Muscle layer of duodenum (tissue), 2 donors: Measurements from ENCODE around the gene FREM2.

ENCODE experiments used
- H3K27ac ChIP-seq: one replicate; pipeline ENCODE4 v1.7.0; 2013; ENCODE audit warnings: mild to moderate bottlenecking, low read length
- H3K27me3 ChIP-seq: one replicate; pipeline ENCODE4 v1.7.0; 2013; ENCODE audit warnings: low read depth, mild to moderate bottlenecking, control low read depth, low read length
- H3K36me3 ChIP-seq, 2 donors: one replicate each; pipeline ENCODE4 v1.7.0; 2013; ENCODE audit warnings: low read length in 2 of 2, control low read depth in 1 of 2, mild to moderate bottlenecking in 1 of 2; ENCODE audit not compliant: insufficient read depth in 2 of 2, control insufficient read depth in 1 of 2
- H3K4me1 ChIP-seq, 2 donors: one replicate each; pipeline ENCODE4 v1.7.0; 2013; ENCODE audit warnings: low read length in 2 of 2, mild to moderate bottlenecking in 2 of 2, control low read depth in 1 of 2, moderate library complexity in 1 of 2; ENCODE audit not compliant: insufficient read depth in 2 of 2, control insufficient read depth in 1 of 2
- H3K4me3 ChIP-seq, 2 donors: one replicate each; pipeline ENCODE4 v1.7.0; 2013; ENCODE audit warnings: low read length in 2 of 2, low read depth in 1 of 2, mild to moderate bottlenecking in 1 of 2
- H3K9me3 ChIP-seq, 2 donors: one replicate each; pipeline ENCODE4 v1.7.0; 2013; ENCODE audit warnings: low read length in 2 of 2, control low read depth in 1 of 2, mild to moderate bottlenecking in 1 of 2; ENCODE audit not compliant: control insufficient read depth in 1 of 2
- donor health status: healthy.

FREM2 gene

DNA sequence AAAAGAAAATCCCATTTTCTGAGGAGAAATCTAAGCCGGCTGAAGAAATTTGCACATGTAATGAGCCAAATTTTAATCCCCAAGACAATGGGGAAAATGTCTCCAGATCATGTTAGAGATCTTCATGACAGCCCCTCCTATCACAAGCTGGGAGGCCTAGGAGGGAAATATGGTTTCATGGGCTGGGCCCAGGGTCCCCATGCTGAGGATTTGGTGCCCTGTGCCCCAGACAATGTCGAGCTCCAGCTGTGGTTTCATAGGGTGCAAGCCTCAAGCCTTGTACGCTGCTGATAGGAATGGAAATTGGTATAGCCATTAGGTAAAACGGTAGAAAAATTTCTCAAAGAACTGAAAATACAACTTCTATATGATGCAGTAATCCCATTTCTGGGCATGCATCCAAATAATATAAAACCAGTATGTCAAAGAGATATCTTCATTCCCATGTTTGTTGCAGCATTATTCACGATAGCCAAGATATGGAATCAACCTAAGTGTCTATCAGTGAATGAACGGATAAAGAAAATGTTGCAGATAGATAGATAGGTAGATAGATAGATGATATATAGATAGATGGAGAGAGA is 19.3 kb upstream of the FREM2 start:
- Histone ChIP-seq H3K27me3 (no peaks in the 10 kb centered on the region), H3K27ac (no peak overlapping the region), H3K9me3 (no peaks in the 10 kb centered on the region), H3K4me1 (peaks cover 0 to 12% of the 10 kb centered on the region in 2 donors), H3K4me3 (no peak overlapping the region), H3K36me3 (no peaks in the 10 kb centered on the region)

DNA sequence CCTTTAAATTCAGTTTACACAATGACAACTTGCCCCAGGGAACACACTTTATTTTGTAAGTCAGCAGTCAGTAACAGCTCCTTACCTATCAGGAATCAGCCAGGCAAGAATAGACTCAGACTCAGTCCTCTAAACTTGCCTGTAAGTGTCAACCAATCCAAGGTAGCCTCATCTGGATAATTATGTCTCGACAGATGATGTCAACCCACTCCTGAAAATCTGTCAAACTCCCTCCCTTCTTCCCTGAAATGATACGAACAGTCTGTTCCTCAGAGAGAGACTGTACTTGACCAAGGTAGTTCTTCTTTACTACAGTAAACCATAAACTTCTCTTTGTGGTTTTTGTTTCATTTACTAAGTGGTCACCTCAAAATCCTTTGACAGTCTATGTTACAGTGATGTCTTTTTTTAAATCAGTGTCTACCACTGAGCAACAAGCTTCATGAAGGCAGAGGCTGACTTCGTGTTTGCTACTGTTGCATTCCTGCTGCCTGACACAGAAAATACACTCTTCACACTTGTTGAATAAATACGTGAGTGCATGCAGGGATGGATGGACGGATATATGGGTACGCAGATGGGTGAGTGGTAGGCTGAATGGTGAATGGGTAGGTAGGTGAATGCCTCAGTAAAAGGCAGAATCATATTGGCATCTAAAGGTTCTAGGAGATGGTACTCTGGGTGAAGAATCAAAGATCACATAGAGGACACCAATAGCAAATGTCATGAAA is 17.5 kb upstream of the FREM2 start:
- H3K36me3 ChIP-seq: no peaks in the 10 kb centered on the region
- H3K4me1 ChIP-seq: peaks cover 0 to 10% of the 10 kb centered on the region in 2 donors
- H3K27ac ChIP-seq: no peak overlapping the region
- no peaks in the 10 kb centered on the region for H3K9me3 ChIP-seq
- H3K27me3 ChIP-seq: no peaks in the 10 kb centered on the region
- no peak overlapping the region for H3K4me3 ChIP-seq

DNA sequence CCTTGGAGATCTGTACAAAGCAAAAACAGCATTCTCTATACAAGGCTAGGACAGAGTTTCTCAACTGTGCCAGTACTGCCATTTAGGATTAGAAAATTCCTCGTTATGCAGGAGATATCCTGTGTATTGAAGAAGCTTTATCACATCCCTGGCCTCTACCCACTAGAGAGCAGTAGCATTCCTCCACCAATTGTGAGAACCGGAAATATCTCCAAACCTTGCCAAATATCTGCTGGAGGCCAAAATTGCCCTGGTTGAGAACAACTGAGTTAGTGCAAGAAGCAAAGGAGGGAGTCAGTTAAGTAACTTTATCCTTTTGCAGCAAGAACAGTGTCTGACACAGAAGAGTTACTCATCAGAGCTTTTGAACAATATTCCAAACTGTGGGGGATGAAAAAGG is 16.2 kb upstream of the FREM2 start:
- Histone ChIP-seq H3K4me1 (peaks cover 0 to 10% of the 10 kb centered on the region in 2 donors), H3K4me3 (no peak overlapping the region), H3K27ac (no peak overlapping the region), H3K36me3 (no peaks in the 10 kb centered on the region), H3K9me3 (no peaks in the 10 kb centered on the region), H3K27me3 (no peaks in the 10 kb centered on the region)

DNA sequence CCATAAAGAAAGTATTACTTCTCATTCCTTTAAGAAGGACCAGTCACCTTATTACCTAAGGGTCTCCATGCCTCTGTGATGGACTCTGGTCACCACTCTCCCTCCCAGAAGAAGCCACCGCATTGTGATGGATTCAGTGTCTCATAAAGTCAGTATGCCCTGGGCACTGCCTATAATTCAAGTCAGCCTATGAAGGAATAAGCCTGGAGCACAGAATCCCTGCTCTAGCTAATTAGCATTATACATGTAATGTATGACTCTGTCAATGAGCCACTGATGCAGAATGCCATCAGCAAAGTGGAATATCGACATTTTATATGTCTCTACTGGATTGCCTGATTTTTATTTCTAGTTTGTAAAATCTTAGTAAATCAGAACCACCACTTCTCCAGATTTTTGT is 14.9 kb upstream of the FREM2 start:
- H3K36me3 ChIP-seq: no peaks in the 10 kb centered on the region
- H3K4me1 ChIP-seq: peaks cover 0 to 10% of the 10 kb centered on the region in 2 donors
- H3K27ac ChIP-seq: no peak overlapping the region
- H3K9me3 ChIP-seq: no peaks in the 10 kb centered on the region
- no peak overlapping the region for H3K4me3 ChIP-seq
- no peaks in the 10 kb centered on the region for H3K27me3 ChIP-seq

DNA sequence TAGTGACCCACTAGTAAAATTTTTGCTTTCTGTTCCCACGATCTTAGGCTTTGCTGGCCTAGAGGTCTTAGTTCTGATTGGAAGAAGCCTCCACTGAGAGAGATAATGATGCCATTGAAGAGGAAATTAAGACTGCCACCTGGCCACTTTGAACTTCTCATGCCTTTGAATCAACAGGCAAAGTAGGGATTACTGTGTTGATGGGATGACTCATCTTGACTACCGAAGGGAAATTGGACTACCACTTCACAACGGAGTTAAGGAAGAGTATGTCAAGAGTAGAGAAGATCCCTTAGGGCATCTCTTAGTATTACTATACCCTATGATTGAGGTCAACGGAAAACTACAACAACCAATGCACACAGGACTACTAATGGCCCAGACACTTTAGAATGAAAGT is 12.7 kb upstream of the FREM2 start:
- H3K27ac ChIP-seq: no peak overlapping the region
- H3K27me3 ChIP-seq: no peaks in the 10 kb centered on the region

DNA sequence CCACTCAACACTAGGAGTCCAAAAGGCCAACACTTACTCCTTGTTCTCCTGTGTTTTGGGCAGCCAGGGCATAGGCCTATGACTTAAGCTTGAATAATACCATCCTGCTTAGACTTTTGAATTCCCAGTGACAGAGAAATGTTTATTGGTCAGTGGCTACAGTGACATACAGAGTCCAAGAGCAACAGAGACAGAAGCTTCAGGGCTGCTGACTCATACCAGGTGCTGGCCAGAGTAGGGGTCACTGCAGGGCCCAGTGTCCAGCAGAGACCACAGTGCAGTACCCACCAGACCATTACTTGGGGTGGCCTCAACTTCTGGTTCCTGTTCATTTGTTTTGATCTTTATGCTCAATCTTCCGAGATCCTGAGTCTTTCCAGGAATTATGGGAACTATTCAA is 6.0 kb upstream of the FREM2 start:
- Histone ChIP-seq H3K27me3 (no peaks in the 10 kb centered on the region), H3K36me3 (no peaks in the 10 kb centered on the region), H3K4me1 (peaks cover 0 to under 1% of the 10 kb centered on the region in 2 donors), H3K27ac (no peak overlapping the region), H3K9me3 (no peaks in the 10 kb centered on the region), H3K4me3 (no peak overlapping the region)

More for the DNA sequence above, 12.7 kb upstream of the FREM2 start:
- H3K9me3 ChIP-seq: no peaks in the 10 kb centered on the region
- no peak overlapping the region for H3K4me3 ChIP-seq
- peaks cover 0 to 10% of the 10 kb centered on the region in 2 donors for H3K4me1 ChIP-seq
- H3K36me3 ChIP-seq: no peaks in the 10 kb centered on the region

DNA sequence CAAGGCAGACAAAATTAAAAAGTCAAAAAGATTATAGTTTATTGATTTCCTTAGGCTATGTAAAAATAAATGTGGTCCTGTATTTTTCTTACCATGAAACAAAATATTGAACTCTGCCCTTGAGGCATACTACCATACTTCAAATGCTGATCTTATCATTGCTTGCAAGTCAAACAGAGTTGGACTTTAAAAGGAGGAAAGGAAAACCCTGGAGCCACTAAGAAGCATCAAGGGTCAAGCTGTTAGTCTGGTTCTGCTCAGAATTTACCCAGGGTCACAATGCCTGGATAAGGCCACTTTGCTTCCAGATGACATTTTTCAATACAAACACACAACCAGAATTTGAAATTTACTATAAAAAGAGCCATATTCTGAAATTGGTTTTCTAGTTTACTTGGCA is 2.2 kb upstream of the FREM2 start:
- H3K36me3 ChIP-seq: no peaks in the 10 kb centered on the region
- no peaks in the 10 kb centered on the region for H3K9me3 ChIP-seq
- H3K27me3 ChIP-seq: no peaks in the 10 kb centered on the region
- H3K4me3 ChIP-seq: no peak overlapping the region
- peaks cover 0 to 22% of the 10 kb centered on the region in 2 donors for H3K4me1 ChIP-seq
- no peak overlapping the region for H3K27ac ChIP-seq

DNA sequence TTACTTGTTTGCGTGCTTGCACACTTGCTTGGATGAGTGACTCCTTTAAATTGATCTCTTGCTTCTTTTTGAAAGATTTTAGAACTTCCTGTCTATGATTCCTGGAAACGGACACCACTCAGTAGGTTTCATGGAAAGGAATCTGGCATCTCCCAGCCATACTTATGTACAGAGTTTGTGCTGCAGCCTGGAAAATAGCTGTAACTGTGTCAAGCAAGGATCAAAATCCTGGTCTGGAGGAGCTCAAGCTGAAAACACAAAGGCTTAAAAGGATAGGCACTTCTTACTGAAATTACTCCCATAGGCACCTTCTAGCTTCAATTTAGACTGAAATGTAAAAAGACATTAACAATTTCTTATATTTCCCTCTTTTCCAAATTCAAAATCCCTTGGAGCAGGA is 1.4 kb upstream of the FREM2 start:
- H3K9me3 ChIP-seq: no peaks in the 10 kb centered on the region
- no peak overlapping the region for H3K4me3 ChIP-seq
- H3K36me3 ChIP-seq: no peaks in the 10 kb centered on the region
- no peak overlapping the region for H3K27ac ChIP-seq
- no peaks in the 10 kb centered on the region for H3K27me3 ChIP-seq
- peaks cover 0 to 22% of the 10 kb centered on the region in 2 donors for H3K4me1 ChIP-seq

DNA sequence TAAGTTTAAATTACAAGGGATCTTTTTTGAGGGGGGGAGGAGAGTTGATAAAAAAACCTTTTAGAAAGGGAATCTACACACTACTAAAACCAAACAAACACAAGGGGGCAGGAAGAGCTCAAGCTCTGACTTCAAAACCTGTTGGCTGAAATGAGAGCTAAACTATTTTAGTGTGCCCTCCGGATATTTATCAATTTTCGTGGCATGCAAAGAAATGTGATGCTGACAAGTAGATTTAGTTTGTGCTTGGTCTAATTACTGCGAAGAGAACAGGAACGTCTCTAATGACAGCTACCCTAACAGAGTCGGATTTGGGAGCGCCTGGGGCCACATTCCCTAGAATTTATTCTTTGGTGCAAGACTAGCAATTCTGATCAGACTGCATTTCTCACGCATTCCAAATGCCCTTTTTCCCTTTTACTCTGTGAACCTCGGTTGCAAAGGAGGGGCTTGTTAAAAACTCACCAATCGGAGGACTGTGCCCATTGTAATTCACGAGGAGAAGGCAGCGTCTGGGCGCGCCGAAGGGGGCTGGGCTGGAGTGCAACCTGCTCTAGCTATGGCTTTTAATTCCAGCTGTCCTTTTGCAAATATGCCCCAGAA is 802 bp upstream of the FREM2 start:
- H3K9me3 ChIP-seq: no peaks in the 10 kb centered on the region
- no peaks in the 10 kb centered on the region for H3K27me3 ChIP-seq
- H3K4me3 ChIP-seq: peak overlapping the region; percentile 48 to 85
- H3K27ac ChIP-seq: no peak overlapping the region
- H3K4me1 ChIP-seq: peaks cover 0 to 22% of the 10 kb centered on the region in 2 donors
- H3K36me3 ChIP-seq: no peaks in the 10 kb centered on the region

DNA sequence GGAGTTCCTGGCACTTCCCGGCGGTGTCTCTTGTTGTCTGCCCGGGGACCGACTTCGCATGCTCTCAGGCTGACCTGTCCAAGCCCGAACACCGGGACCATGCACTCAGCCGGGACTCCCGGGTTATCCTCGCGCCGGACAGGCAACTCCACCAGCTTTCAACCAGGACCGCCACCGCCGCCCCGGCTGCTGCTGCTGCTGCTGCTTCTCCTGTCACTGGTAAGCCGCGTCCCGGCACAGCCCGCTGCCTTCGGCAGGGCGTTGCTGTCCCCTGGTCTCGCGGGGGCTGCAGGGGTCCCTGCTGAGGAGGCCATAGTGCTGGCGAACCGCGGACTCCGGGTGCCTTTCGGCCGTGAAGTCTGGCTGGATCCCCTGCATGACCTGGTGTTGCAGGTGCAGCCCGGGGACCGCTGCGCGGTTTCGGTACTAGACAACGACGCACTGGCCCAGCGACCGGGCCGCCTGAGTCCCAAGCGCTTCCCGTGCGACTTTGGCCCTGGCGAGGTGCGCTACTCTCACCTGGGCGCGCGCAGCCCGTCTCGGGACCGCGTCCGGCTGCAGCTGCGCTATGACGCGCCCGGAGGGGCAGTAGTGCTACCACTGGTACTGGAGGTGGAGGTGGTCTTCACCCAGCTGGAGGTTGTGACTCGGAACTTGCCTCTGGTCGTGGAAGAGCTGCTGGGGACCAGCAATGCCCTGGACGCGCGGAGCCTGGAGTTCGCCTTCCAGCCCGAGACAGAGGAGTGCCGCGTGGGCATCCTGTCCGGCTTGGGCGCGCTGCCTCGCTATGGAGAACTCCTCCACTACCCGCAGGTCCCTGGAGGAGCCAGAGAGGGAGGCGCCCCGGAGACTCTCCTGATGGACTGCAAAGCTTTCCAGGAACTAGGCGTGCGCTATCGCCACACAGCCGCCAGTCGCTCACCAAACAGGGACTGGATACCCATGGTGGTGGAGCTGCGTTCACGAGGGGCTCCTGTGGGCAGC is 661 bp downstream of the FREM2 start:
- Histone ChIP-seq H3K4me3 (peak overlapping the region; percentile 48 to 85), H3K36me3 (no peaks in the 10 kb centered on the region), H3K9me3 (no peaks in the 10 kb centered on the region), H3K4me1 (peaks cover 0 to 22% of the 10 kb centered on the region in 2 donors), H3K27ac (no peak overlapping the region), H3K27me3 (no peaks in the 10 kb centered on the region)

DNA sequence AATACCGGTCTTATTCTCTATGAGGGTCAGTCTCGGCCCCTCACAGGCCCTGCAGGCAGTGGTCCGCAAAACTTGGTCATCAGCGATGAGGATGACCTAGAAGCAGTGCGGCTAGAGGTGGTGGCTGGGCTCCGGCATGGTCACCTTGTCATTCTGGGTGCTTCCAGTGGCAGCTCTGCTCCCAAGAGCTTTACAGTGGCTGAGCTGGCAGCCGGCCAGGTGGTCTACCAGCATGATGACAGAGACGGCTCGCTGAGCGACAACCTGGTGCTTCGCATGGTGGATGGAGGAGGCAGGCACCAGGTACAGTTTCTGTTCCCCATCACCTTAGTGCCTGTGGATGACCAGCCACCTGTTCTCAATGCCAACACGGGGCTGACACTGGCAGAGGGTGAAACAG is 1.8 kb downstream of the FREM2 start:
- Histone ChIP-seq H3K4me3 (no peak overlapping the region), H3K9me3 (no peaks in the 10 kb centered on the region), H3K4me1 (peaks cover 0 to 22% of the 10 kb centered on the region in 2 donors), H3K27me3 (no peaks in the 10 kb centered on the region), H3K27ac (no peak overlapping the region), H3K36me3 (no peaks in the 10 kb centered on the region)
